GM19324 (cell line): ENCODE data around the gene CHD2.
"Not testable (repeated sequence)": the region's sequence is repeated elsewhere in the genome, so short reads cannot be mapped to it uniquely, and the experiment has no call there.

Source experiments
- ATAC-seq: cut with Tn5 transposase; IDR thresholded peaks from one replicate; pipeline ENCODE4 v1.9.1; 2021; ENCODE audit warnings: mild to moderate bottlenecking, moderate library complexity; ENCODE audit not compliant: unreplicated experiment, low FRiP score

CHD2 gene

DNA sequence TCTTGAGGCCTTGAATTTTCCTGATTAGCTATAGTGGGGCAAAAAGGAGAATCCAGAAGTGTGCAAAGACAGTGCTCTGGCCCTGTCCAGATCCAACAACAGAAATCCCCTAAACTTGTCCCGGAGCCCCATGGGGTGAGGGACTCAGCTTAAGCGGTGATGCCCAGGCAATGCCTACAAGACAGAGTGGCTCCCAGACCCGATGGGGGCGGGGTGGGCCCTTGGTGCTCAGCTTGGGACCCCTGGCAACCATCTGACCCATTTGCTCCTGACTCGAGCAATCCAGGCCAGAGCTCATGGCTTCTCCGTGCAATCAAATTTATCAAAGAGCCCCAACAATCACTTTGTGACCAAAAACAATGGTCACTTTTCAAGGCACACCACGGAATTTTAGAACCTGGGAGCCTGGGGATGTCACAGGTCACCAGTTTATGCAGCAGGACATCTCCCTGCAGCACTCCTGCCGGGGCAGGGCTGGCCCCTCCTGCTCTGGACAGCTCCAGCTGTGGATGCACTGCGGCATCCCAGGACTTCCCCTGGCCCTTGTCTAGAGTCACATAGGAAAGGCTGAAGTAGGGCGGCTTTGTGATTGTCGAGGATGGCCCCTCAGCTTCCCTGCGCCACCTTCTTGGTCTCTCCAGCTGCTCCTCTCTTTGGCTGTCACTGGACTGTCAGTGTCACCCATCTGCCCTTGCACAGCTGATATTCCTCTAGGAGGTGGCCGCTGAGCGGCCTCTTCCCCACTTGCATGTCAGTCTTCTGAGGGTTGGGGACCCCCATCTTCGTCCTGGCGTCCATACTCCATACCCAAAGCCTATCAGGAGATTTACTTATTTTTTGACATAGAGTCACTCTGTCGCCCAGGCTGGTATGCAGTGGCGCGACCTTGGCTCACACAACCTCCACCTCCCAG, 160.5 kb downstream of the CHD2 start:
- ATAC-seq = no peak

DNA sequence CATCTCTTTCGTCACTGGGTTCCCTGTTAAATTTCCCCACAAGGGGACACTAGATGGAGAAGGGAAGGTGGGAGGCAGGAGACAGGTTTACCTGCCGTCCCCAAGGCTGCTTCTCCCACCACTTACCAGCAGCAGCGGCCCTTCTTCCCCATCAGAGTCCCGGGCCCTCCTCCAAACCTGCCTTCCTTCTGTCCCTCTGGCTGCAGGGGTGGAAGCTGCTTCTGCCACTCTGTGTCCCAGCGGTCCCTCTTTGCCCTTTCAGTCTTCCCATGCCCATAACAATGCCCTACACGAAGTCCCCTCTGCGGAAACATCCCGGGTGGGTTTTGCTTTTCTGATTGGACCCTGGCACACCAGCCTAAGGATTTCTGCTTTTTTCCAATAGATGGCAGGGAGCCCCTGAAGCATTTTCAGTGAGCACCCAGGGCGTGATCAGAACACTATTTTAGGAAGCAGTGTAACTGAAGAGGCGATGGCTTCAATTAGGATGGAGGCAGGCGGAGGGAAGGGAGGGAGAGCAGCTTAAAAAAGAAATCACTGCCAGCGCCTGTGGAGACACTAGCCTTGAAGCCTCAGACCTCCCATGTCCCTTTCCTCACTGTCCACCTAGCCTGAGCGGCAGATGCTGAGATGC, 162.6 kb downstream of the CHD2 start:
- ATAC-seq = not testable (repeated sequence)

DNA sequence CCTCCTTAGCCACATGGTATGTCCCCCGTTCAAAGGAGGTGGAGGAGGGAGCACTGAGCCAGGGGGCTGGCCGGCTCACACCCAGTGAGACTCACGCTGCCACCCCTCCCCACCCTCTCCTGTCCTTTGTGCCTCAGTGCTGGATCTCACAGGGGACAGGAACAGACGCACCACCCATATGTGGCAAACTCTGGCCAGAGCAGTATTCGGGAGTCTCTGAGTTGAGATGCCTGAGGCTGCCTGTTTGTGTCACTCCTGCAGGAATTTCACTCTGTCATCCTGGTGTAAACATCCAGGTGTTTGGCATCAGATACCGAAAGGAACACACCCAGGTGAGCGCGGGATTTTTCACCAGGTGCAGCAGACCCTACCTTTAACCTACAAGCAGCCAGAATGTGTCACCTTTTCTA, 163.1 kb downstream of the CHD2 start:
- ATAC-seq = no peak

DNA sequence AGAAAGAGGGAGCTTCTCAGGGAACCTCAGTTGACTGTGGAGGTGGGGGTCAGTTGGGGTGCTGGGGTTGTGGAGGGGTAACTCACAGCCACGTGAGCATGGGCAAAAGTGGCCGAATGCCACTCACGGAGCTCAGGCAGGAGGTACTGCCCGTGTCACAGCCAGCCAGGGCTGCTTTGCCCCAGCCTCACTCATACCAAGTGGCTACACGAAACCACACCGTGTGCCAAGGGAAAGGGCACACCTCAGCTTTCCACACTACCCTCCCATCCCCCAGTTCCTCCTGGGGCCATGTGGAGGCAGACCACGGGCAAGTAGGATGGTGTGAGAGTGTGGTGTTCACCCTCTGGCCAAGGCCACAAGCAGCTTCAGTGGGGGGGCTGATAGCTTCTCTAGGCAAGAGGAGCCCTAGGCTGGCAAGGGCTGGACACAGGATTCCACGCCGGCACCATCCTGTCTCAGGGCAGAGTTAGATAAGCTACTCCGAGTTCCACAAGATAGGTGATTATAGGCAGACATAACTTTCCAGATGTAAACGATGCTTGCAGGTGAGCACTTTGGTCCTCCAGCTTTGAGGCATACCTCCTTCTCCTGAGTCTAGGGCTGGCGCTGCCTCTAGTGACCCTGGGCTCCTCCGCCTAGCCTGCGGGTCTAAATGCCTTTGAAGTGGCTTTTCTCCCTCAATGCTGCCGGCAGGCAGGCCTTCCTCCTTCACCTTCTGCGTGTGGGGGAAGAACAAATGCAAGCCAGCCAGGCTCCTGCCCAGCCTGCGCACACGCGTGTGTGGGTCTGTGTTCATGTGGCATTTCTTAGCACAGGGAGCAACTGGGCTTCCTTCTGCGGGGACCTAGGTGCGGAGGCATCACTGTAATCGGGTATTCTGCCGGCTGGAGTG, 163.9 kb downstream of the CHD2 start:
- no peak for ATAC-seq

DNA sequence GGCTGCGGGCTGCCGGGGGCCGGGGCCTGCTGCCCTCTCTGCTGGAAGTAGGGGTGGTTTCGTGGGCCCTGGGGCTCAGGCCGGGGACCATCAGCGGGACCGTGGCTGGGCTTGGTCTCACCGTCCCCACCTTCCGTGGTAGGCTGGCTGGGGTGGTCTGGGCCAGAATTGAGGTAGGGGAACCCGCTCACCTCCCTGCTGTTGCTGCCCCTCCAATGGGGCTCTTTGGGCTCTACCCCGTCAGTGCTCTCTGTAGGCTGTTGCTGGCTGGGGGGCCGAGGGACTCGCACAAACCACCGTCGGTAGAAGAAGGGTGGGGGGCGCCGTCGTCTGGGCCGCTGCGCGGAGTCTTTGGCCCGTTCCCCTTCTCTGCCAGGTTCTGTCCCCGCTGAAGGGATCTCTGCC, 165.5 kb downstream of the CHD2 start:
- ATAC-seq = no peak

DNA sequence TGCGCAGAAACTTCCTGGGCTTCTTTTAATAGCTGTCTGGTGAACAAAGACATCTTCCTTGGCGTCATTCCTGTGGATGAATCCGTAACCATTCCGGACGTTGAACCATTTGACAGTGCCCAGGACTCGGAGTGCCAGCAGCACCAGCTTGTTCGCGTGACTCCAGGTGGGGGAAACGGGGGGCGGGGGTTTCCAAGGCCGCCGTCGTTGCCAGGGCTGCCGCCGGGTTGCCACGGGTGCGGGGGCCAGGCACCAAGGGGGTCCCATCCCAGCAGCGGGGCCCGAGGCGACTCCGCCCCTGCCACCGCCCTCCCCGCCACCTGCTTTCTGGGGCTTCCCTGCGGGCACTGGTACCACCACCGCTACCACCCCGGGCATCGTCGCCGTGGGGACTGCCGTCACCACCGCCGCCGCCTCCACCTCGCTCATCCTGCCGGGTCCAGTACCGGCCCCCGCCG, 166.1 kb downstream of the CHD2 start:
- no peak for ATAC-seq

DNA sequence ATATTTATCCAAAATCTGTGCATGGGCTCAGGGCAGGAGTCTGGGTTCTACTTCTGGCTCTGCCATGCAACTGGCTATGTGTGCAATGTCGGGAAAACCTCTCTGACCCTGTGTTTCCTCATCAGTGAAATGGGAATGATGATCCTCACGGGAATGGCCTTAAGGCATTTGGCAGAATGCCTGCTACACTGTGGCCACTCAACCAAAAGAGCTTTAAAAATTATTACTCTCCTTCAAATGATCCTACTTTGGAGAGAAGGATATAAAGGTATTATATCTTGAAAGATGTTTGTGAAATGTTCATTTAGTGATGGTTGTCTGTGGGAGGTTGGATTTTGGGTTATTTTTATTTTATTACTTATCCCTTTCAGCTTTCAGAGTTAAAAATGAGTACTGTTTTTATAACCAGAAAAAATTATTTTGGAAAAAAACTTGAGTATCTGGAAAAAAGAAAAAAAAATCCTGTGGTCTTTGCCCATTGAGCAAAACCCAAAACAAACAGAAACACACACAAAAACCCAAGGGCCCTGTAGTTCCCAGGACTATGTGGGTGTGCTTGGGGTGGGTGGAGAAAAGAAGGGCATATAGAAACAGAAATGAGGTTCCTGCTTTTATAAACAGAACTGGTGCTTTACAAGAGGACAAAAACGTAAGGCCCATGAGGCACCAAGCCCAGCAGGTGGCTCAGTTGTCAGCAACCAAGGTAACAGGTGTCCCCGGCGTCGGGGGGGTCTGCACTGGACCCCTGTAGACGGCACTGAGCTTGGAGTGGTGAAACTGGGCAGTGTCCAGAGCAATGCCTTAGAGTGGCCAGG, 166.9 kb downstream of the CHD2 start:
- no peak for ATAC-seq

DNA sequence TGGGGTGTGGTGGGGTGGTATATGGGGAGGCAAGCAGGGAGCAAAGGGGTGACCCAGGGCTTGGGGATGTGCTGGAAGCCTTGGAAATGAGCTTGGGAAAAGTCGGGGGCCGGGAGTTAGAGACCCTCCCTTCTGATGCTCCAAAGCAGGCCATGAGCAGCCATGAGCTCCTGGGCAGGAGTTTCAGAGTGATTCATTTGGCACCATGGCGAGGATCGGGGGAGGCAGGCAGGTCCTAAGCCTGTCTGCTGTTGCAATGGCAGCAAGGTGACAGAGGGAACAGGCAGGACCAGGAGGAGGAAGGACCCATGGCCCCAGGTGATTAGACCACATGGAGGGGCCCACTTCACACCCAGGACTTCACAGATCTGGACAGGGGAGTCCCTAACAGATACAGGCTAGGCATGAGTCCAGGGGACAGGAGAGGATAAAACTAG, 167.5 kb downstream of the CHD2 start:
- ATAC-seq = no peak

DNA sequence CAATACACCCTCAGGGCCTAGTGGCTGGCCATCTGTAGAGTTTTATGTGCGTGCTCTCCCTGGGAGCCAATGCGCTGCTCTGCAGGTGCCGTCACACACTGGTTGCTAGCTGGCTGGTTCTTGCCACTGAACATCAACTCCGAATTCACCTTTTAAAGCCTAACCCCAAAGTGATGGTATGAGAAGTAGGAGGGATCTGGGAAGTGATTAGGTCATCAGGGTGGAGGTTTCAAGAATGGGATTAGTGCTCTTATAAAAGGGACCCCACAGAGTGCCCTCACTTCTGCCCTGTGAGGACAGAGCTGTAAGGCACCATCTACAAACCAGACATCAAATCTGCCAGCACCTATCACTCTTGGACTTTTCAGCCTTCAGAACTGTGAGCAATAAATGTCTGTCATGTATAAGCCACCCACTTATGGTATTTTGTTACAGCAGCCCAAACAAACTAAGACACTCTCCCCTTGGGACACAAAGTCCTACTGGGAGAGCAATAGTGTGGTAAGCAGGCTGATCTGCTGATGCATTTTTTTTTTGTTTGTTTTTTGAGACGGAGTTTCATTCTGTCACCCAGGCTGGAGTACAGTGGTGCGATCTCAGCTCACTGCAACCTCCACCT, 168.6 kb downstream of the CHD2 start:
- ATAC-seq = no peak

DNA sequence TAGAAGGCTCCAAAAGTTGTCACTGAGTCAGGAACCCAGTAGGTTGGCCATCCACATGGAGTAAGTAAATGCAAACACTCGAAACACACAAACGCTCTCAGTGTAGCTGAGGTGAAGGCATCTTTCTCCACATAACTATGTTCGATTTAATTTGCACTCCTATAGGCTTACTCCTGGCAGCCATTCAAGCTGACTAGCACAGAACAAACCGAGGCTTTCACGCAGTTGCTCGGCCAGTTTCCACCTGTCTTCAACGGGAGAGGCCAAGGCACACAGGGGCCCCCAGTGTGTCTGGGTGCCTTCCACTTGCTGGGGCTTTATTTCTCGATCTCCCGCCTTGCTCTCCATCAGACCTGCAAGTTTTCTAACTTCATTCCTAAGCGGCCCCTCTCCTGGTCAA, 170.0 kb downstream of the CHD2 start:
- ATAC-seq = no peak

DNA sequence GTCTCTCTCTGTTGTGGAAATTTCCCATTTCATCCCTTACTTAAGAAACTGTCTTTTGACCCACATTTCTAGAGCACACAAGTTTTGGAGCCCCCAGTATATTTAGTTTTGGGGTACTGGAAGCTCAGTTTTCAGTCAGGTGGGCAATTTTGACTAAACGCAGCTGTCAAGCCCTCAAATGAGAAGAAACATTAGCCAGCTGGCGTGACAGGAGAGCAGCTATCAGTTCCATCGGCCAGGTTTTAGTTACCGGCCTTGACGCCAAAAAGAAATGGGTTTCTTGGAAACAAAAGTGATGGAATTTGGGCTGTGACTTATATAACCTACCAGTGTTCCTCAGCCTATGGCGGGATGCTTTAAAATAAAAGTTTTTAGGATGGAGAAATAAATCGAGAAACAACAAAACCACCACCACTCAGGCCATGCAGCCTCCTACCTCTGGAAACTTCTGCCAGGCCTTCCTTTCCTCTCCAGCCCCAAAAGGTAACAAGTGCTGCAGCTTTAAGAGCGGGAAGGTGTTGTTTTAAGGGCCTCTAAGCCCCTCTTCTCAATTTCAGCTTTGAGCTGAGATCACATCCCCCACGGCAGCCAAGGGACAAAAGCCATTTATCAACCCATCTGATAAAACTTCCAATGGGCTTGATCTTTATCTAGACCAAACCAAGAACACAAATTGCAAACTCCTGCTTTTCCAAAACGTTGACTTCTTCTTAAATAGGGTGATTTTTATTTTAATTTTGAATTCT, 170.6 kb downstream of the CHD2 start:
- no peak for ATAC-seq

DNA sequence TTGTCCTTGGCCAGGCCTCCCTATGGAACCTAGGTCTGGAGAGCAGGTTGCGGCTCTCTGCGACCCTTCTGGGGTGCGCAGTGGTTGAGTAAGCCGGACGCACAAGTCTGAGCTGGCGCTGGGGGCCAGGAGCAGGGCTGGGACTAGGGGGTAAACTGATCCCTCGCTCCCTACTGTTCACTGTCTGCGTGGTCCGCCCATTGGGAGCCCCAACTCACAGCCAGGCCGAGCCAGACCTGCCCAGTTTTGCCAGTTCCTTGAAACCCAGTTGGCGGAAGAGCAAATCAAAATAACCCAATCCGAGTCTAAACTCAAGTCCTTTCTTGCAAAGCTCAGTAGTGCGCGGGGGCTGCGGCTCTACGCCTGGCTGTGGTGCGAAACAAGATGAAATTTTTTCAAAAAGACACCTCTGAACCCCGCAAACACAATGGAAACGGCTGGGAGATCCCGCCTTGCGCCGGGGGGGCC, 171.4 kb downstream of the CHD2 start:
- ATAC-seq = no peak

DNA sequence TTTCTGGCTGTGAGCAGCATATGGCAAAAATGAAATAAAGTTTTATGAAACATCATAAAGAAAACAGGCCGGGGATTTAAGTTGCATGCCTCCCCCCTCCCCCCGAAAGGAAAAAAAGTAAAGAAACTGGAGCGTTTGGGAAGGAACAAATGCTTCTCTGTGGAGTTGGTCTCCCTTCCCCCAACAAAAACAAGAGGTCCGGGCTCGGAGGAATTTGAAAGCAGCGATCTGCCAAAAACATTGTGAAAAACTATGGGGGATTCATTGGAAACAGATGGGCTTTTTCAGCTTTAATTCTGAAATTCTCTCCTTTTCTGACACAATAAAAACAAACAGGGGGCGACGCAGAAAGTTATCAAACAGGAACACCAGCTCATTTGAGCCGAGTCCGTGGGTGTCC, 171.9 kb downstream of the CHD2 start:
- no peak for ATAC-seq

DNA sequence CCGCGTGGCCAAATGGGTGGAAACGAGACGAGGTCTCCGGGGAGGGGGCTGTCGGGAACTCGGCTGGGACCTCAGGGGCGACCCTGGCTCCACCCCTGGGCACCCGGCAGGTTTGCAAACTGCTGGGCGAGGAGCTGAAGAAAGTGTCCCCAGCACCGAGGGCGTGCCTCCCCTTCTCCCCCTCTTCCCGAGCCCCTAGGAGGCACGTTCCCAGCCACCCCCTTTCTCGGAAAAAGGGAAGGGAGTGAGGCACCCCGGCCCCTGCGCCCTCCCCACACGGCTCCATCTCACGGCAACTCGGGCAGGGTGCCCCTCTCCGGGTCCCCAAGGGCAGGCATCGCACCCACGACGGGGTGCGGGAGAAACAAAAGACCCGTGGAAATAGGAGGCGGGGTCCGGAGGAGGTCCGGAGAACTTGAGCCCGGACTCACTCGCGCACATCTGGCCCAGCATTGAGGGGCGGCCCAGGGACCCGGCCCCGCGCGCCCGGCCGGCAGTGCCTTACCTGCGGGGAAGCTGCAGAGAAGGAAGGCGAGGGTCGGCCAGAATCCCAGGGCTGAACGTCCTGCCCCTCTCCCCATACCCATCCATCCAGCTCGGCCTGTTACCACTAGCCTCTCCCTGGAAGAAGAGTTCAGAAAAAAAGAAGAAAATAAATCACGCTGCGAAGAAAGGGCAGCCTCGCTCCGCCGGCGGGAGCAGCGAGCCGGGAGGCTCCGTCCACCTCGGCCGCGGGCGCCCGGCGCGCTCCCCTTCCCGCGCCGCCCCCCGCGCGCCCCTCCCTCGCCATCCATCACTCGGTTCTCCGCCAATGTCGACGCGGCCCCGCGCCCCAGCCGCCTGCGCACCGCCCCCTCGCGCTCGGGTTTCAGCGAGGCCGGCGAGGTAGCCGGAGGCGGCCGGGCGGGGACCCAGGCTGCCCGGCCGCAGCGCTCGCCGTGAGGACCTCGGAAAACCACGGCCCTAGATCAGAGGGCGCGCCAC, 172.6 kb downstream of the CHD2 start:
- ATAC-seq = no peak

DNA sequence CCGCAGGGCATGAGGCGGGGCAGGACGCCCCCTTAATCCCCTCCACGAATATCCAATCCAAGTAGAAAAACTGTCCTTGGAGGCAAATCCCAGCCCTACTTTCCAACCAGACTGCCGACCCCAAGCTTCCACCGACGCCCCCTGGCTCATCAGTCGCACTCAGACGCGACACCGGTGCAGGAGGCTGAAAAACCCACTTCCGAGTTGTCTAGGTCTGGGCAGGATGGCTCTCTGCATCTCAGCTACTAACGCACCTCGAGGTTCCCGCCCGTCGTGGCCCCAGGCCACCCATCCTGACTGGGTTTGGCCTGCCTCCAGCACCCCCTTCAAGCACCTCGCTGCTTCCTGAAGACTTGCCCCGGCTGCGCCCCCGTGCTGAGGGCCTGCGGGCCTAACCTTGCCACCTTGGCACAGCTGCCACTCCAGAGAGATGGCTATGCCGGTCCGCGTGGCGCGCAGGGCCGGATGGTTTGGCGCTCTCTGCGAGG, 173.4 kb downstream of the CHD2 start:
- ATAC-seq = no peak

DNA sequence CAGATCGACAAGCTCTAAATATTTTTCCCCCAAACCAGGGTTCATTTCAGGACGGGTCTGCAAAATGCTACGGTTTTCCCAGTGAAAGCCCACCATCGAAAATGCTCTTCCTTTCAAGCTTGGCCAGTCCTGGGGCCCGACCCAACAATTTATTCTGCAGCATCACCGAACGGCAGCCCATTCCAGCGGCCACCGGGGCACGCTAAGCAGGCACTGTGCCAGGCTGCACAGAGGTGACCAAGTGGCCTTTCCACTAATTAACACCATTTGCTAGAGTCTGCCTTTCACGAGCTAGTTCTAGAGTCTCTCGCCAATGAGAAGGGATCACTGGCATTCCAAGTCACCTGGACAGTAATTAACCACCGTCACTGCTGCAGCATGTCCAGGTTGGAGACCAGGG, 174.5 kb downstream of the CHD2 start:
- ATAC-seq = no peak

DNA sequence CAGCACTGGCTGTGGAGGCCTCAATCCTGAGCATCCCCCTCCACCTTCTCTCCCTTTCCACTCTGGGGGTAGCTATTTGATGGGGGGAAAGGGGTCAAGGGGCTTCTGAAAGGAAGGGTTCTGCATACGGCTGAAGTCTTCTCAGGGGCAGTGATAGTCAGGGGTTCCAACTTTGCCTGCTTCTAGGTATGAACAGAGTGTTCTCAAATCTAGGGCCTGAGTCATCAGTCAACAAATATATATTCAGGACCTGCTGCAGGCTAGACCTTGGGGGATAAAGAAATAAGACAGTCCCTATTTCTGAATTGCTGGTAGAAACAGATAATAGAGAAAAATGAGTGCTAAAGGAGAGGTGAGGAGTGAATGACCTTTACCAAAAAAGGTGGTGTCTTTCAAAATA, 176.1 kb downstream of the CHD2 start:
- ATAC-seq = no peak
